ENCODE measurements around the gene LRCOL1.

LRCOL1 gene

DNA sequence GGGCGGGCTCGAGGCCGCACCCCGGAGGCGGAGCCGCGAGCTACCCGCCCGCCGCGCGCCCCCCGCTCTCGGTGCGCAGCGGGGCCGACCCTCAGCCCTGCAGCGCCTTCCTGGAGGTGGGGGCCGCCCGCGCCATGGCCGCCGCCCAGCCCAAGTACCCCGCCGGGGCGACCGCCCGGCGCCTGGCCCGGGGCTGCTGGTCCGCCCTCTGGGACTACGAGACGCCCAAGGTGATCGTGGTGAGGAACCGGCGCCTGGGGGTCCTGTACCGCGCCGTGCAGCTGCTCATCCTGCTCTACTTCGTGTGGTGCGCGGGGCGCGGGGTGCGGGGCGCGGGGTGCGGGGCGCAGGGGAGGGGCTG, 8.3 kb upstream of the LRCOL1 start, which contains the start of gene P2RX2:
Gene P2RX2 (plus strand): TSS at position 94 of the 361 bp plus-strand sequence. CDS start 41 bp downstream, at position 135.
- DNase-seq, result no peak

- DNase-seq, result no peak
These were observed 7.7 kb upstream of the LRCOL1 start for GRCh38 chr12:132617822-132618682.

- no peak for DNase-seq
These were observed 6.8 kb upstream of the LRCOL1 start for GRCh38 chr12:132617135-132617701.

- DNase-seq, result no peak
These were observed 5.2 kb upstream of the LRCOL1 start for GRCh38 chr12:132615579-132616038.

- DNase-seq, result peak; percentile 76 to 78
These were observed 4.6 kb upstream of the LRCOL1 start for GRCh38 chr12:132614861-132615578.

- DNase-seq, result no peak
These were observed 3.6 kb upstream of the LRCOL1 start for GRCh38 chr12:132614029-132614428.

DNA sequence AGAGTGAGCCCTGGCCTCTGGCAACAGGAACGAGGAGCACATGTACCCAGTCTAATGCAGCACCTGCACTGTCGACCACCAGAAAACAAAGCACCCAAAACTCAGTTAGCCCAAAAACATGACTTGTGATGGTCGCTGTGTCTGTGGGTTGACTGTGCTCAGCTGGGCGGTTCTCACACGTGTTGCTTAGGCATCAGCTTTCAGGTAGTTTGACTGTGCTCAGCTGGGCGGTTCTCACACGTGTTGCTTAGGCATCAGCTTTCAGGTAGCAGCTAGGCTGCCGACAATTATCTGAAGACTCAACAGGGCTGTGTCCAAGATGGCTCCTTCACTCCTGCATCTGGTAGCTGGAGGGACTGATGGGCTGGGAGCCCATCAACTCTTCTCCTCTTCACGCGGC, 1.2 kb upstream of the LRCOL1 start:
- DNase-seq, result no peak

GRCh38 chr12:132610866-132611602, 652 bp upstream of the LRCOL1 start:
- DNase-seq, result no peak

GRCh38 chr12:132608231-132609171, 1.9 kb downstream of the LRCOL1 start:
- DNase-seq, result no peak

DNA sequence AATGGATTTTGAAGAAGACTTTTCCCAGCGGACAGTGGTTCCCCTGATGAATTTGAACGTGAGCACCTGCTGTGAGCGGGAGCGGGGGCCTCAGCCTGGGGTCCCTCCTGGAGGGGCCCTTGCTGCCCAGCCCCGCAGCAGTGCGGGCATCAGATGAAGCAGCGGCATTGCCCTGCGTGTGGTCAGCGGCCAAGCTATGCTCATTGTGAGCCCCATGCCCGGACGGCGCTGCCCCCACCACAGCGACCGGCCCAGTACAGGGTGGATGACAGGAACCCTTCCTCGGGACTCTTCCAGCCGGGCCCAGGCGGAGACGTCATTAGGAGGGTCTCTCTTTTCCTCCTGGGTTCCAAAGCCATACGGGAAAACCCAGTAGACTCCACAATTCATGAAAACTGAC, 3.5 kb downstream of the LRCOL1 start:
- DNase-seq, result no peak

GRCh38 chr12:132606466-132606865, 3.9 kb downstream of the LRCOL1 start:
- DNase-seq, result no peak

GRCh38 chr12:132605892-132606291, 4.5 kb downstream of the LRCOL1 start:
- DNase-seq, result no peak

DNA sequence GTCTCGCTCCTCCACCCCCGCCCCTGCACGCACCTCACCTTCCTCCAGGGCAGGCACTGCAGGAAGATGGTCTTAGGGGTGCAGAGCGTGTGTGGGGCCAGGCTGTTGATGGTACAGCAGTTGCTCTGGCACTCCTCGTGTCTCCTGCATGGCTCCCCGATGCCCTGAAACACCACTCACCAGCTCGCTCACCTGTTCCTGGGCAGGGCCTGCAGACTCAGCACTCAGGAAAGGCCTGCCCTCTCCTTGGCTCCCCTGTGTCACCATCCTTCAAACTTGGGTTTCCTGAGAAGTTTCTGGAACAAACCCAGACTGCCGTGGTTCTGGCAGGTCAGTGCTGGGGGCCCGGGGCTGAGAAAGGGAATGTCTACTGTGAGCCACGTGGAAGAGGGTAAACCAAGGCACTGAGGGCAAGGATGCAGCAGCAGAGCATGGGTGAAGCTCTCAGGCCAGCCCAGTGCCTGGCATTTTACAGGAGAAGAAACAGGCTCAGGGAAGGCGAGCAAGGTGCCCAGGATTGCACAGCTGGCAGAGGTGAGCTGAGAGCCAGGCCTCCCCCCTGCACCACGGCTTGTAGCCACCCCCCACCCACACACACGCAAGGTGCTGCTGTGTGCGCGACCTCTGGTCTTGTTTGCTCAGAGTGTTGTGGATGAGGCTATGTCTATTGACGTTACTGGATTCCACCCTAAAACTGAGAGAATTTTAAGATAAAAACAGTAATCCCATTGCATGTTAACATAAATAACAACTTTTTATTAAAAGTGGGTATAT, 5.5 kb downstream of the LRCOL1 start:
- no peak for DNase-seq

- DNase-seq, result no peak
These were observed 6.2 kb downstream of the LRCOL1 start for GRCh38 chr12:132604151-132604618.

DNA sequence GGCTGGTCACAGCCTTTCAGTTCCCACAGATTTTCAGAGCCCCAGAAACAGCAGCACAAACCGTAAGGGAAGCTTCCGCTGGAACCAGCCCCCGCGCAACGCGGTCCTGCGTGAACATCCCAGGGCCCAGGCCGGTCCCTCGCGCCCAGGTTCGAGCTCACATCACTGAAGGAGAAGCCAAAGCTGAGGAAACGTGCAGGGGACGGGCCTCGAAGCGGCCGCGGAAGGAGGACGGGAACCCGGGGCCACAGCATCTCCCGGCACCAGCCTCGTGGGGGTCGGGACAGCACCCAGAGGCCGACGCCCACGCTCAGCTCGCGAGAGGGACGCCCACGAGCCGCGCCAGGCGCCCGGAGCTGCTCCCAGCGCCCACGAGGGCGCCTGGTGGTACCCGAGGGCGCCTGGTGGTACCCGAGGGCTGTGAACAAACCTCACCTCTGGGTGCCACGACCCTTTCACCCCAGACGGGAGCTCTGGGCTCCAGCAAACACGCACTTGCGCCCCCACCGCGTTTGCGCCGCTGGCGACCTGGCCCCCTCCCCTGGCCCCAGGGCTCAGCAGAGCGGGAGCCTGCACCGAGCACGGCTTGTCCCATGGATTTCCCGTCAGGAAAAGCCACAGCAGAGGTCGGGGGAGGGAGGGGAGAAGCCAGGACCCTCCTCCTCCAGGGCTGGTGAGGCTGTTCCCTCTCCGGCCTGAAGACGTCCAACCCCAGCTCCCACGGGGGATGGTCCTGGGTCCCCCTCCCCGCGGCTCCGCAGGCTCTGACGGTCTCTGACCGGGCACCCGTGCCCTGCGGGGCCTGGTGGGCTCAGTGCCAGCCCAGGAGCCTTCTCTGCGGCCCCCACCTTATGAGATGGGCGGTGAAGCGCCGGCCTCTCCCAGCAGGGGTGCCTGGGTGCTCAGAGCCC, 6.9 kb downstream of the LRCOL1 start:
- DNase-seq, result no peak

GRCh38 chr12:132602572-132603239, 7.7 kb downstream of the LRCOL1 start:
- no peak for DNase-seq

DNA sequence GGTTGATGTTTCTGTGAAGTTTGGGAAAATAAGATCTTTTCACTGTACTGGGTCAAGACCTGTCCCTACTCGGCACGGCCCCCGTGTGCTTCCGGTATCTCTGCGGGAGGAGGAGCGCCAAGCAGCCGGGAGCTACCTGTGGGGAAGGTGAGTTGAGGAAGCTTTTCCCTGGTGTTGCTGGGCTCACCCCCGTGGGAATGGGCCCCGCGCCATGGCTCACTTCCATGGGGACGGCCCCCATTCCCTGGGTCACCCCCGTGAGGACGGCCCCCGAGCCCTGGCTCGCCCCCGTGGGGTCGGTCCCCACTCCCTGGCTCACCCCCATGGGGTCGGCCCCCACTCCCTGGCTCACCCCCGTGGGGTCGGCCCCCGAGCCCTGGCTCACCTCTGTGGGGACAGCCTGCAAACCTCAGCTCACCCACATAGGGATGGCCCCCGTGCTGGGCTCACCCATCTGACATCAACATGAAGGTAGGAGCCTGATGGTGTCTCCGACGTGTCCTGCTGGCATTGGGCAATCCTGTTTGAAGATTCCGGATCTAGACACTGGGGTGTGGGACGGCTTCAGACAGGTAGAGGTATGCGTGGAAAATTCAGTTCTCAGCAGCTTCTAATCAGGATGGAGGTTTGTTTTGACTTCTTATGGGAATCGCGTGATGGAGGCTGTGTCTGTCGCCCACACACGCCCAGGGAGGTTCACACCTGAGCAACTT, 9.1 kb downstream of the LRCOL1 start:
- no peak for DNase-seq
